ENCODE data around the gene GALNT16. TPM values are rescaled to one million over a fixed set of nuclear protein-coding genes. Genes with fewer than 3 reads are reported as not detected.

GALNT16 gene
- total RNA-seq, 5 donors from 2014 or later (not counting 1 experiment from before 2014, with no cell fraction given): 0.13 to 0.46 TPM; not detected in 3

GRCh38 chr14:69401841-69402240 lies 141.9 kb downstream of the GALNT16 start:
- peaks cover 30 to 37% of the 10 kb centered on the region in 2 experiments for H3K4me1 ChIP-seq (ENCODE audit: control insufficient read depth in 1 of 2, extremely low read depth in 1 of 2, insufficient read depth in 2 of 2, low read length in 2 of 2)
- H3K36me3 Mint-ChIP-seq: peaks cover 13% of the 10 kb centered on the region
- no peak overlapping the region for H3K4me3 Mint-ChIP-seq
- WGBS (ENCODE audit: insufficient coverage): no CpG with 5 or more reads among the region's 2 CpGs
- DNase-seq (no peak), ATAC-seq (replicated peaks in 1 of 4) (no peak)
- H3K9me3 Mint-ChIP-seq: no peaks in the 10 kb centered on the region
- H3K27me3 ChIP-seq (replicated peaks in 1 of 2; ENCODE audit: control insufficient read depth in 2 of 2, extremely low read depth in 1 of 2, insufficient read depth in 2 of 2, low read length in 1 of 2): no peaks in the 10 kb centered on the region
- H3K4me3 ChIP-seq (ENCODE audit: control insufficient read depth in 1 of 2, extremely low read depth in 1 of 2, low read length in 1 of 2): no peak overlapping the region
- peaks cover 54 to 70% (median 66%) of the 10 kb centered on the region in 3 donors for H3K4me1 Mint-ChIP-seq
- POLR2A ChIA-PET: interaction anchor here in 1 of 2 donors (0.6 kb wide), 2 partner anchors 9 to 1158 kb away, joined by 3 to 4 read pairs; no protein-coding TSS in a partner anchor
- no peak overlapping the region for H3K27ac ChIP-seq (ENCODE audit: low read length)
- H3K27me3 Mint-ChIP-seq: no peaks in the 10 kb centered on the region
- no peak overlapping the region for H3K27ac Mint-ChIP-seq
- CTCF ChIA-PET: interaction anchor here (0.5 to 0.6 kb wide), 3 partner anchors 16 to 410 kb away, joined by 3 to 5 read pairs (median 3); no protein-coding TSS in a partner anchor
- no peaks in the 10 kb centered on the region for H3K9me3 ChIP-seq
- no peaks in the 10 kb centered on the region for H3K36me3 ChIP-seq (ENCODE audit: control insufficient read depth in 2 of 2, extremely low read depth in 1 of 2, insufficient read depth in 1 of 2, low read length in 1 of 2)

- peaks cover 20% of the 10 kb centered on the region in 2 experiments for H3K4me1 ChIP-seq (ENCODE audit: control insufficient read depth in 1 of 2, extremely low read depth in 1 of 2, insufficient read depth in 2 of 2, low read length in 2 of 2)
- no peaks in the 10 kb centered on the region for H3K27me3 Mint-ChIP-seq
- no CpG with 5 or more reads among the region's 3 CpGs for WGBS (ENCODE audit: insufficient coverage)
- DNase-seq (no peak), ATAC-seq (replicated peaks in 1 of 4) (no peak)
- ChIA-PET POLR2A (no interaction called here), CTCF (interaction anchor here in 1 of 2 donors (0.6 kb wide), 1 partner anchor 26 kb away, joined by 3 read pairs; no protein-coding TSS in a partner anchor)
- H3K4me3 ChIP-seq (ENCODE audit: control insufficient read depth in 1 of 2, extremely low read depth in 1 of 2, low read length in 1 of 2): no peak overlapping the region
- H3K27ac Mint-ChIP-seq: no peak overlapping the region
- no peaks in the 10 kb centered on the region for H3K9me3 Mint-ChIP-seq
- no peaks in the 10 kb centered on the region for H3K36me3 ChIP-seq (ENCODE audit: control insufficient read depth in 2 of 2, extremely low read depth in 1 of 2, insufficient read depth in 1 of 2, low read length in 1 of 2)
- H3K9me3 ChIP-seq: no peaks in the 10 kb centered on the region
- no peak overlapping the region for H3K4me3 Mint-ChIP-seq
- peaks cover 48 to 60% (median 60%) of the 10 kb centered on the region in 3 donors for H3K4me1 Mint-ChIP-seq
- H3K36me3 Mint-ChIP-seq: peaks cover 27% of the 10 kb centered on the region
- H3K27ac ChIP-seq (ENCODE audit: low read length): no peak overlapping the region
- no peaks in the 10 kb centered on the region for H3K27me3 ChIP-seq (replicated peaks in 1 of 2; ENCODE audit: control insufficient read depth in 2 of 2, extremely low read depth in 1 of 2, insufficient read depth in 2 of 2, low read length in 1 of 2)
Observed at GRCh38 chr14:69404478-69404877, 144.5 kb downstream of the GALNT16 start.

- Histone ChIP-seq H3K36me3 (ENCODE audit: control insufficient read depth in 2 of 2, extremely low read depth in 1 of 2, insufficient read depth in 1 of 2, low read length in 1 of 2) (no peaks in the 10 kb centered on the region), H3K4me3 (ENCODE audit: control insufficient read depth in 1 of 2, extremely low read depth in 1 of 2, low read length in 1 of 2) (no peak overlapping the region), H3K27ac (ENCODE audit: low read length) (no peak overlapping the region), H3K9me3 (no peaks in the 10 kb centered on the region), H3K4me1 (ENCODE audit: control insufficient read depth in 1 of 2, extremely low read depth in 1 of 2, insufficient read depth in 2 of 2, low read length in 2 of 2) (peaks cover 16% of the 10 kb centered on the region in 2 experiments), H3K27me3 (replicated peaks in 1 of 2; ENCODE audit: control insufficient read depth in 2 of 2, extremely low read depth in 1 of 2, insufficient read depth in 2 of 2, low read length in 1 of 2) (no peaks in the 10 kb centered on the region)
- Mint-ChIP-seq H3K36me3 (peaks cover 27% of the 10 kb centered on the region), H3K9me3 (no peaks in the 10 kb centered on the region), H3K4me1 (peaks cover 44 to 58% (median 56%) of the 10 kb centered on the region in 3 donors), H3K4me3 (no peak overlapping the region), H3K27ac (no peak overlapping the region), H3K27me3 (no peaks in the 10 kb centered on the region)
- CTCF ChIA-PET: no interaction called here
- ATAC-seq (replicated peaks in 1 of 4) (no peak), DNase-seq (no peak)
- WGBS (ENCODE audit: insufficient coverage): no CpG with 5 or more reads among the region's 5 CpGs
- POLR2A ChIA-PET: no interaction called here
Observed at GRCh38 chr14:69404883-69405282, 144.9 kb downstream of the GALNT16 start.

GRCh38 chr14:69405762-69406161 lies 145.8 kb downstream of the GALNT16 start:
- H3K36me3 ChIP-seq (ENCODE audit: control insufficient read depth in 2 of 2, extremely low read depth in 1 of 2, insufficient read depth in 1 of 2, low read length in 1 of 2): no peaks in the 10 kb centered on the region
- Mint-ChIP-seq H3K9me3 (no peaks in the 10 kb centered on the region), H3K36me3 (peaks cover 23% of the 10 kb centered on the region), H3K4me3 (no peak overlapping the region), H3K4me1 (peaks cover 35 to 54% (median 47%) of the 10 kb centered on the region in 3 donors), H3K27me3 (no peaks in the 10 kb centered on the region), H3K27ac (no peak overlapping the region)
- ChIA-PET POLR2A (no interaction called here), CTCF (interaction anchor here in 1 of 2 donors (0.6 kb wide), 1 partner anchor 21 kb away, joined by 3 read pairs; no protein-coding TSS in a partner anchor)
- H3K9me3 ChIP-seq: no peaks in the 10 kb centered on the region
- no peak for ATAC-seq (replicated peaks in 1 of 4)
- H3K4me3 ChIP-seq (ENCODE audit: control insufficient read depth in 1 of 2, extremely low read depth in 1 of 2, low read length in 1 of 2): no peak overlapping the region
- H3K4me1 ChIP-seq (ENCODE audit: control insufficient read depth in 1 of 2, extremely low read depth in 1 of 2, insufficient read depth in 2 of 2, low read length in 2 of 2): peaks cover 7 to 9% of the 10 kb centered on the region in 2 experiments
- no peak for DNase-seq
- no peak overlapping the region for H3K27ac ChIP-seq (ENCODE audit: low read length)
- H3K27me3 ChIP-seq (replicated peaks in 1 of 2; ENCODE audit: control insufficient read depth in 2 of 2, extremely low read depth in 1 of 2, insufficient read depth in 2 of 2, low read length in 1 of 2): no peaks in the 10 kb centered on the region

Other genes starting within 250 kb of the GALNT16 start
- gene DCAF5, start 107.0 kb upstream of the GALNT16 start, total RNA-seq: 10 to 100 TPM; 60.3 to 80.8 (median 64.2) TPM
- gene EXD2, start 68.7 kb upstream of the GALNT16 start, total RNA-seq: 10 to 100 TPM in 4 of 5 donors, 1 to 10 TPM in 1; 8.6 to 12.1 (median 10.8) TPM
- gene ERH, start 138.1 kb downstream of the GALNT16 start, total RNA-seq: 100 to 1,000 TPM; 108 to 119 (median 115) TPM
- gene SLC39A9, start 138.5 kb downstream of the GALNT16 start, total RNA-seq: 10 to 100 TPM; 23.4 to 38.0 (median 33.0) TPM
- under 1 TPM; 0.28 to 0.61 (median 0.44) TPM for gene PLEKHD1, start 224.6 kb downstream of the GALNT16 start, total RNA-seq